NAMALWA (cell line): ENCODE results near the gene GRM6.

ENCODE experiments used
- DNase-seq: peaks from one replicate; pipeline ENCODE4 v3.0.0-alpha.2; 2015; ENCODE audit warnings: low spot score

GRM6 gene

DNA sequence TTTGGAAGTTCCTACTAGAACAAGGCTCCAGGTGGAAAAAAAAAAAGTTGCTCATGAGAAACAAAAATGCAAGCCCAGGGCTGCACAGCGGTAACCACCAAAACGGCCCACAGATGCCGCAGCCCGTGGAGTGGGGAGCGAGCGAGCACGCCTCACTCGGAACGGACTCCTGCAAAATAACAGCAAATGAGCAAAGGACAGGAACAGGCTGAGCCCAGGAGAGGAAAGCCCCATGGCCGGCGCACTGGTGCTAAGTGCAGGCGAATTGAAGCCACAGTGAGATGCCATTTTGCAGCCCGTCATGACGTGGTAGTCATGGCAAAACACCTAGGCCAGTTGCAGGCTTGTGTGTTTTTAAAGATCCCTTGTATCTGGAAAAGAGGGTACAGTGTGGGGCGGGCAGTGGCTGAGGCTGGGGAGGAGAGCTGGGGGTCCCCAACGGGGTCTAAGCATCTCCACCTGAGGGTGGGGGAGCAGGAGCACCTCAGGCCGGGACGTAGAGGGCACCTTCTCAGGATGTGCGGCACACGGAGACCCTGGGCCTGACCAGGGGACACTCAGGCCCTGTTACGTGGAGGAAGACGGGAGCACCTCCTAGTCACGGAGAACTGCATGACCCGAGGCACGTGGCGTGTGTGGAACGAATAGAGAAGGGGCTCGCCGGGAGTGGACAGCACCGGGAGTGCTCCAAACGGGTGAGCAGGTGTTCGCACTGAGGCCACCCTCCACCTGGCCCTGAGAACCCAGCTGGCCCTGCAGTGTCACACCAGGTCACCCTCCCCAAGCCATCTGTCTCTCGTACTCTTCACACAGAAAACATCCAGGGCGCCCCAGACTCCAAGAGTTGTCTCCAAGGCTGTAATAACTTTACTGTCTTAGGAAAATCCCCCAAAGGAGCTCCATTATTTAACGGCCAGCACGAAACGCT, 10.7 kb downstream of the GRM6 start:
- no peak for DNase-seq

DNA sequence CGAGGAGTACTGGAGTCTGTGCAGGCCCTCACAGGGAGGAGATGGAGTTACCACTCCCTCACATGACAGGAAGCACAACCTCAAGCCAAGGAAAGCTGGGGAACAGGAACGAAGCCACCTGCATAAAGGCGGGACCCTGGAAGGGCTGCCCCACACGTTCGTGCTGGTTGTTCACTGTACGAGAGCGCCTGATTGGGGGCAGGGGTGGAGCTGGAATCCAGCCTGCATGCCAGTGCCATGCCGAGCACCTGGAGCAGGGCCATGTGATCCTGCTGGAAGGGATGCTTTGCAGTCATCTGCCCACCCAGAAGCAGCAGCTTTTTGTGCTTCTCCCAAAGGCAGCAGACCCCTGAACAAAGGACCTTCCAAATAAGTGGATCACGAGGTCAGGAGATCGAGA, 11.4 kb downstream of the GRM6 start:
- DNase-seq: no peak

DNA sequence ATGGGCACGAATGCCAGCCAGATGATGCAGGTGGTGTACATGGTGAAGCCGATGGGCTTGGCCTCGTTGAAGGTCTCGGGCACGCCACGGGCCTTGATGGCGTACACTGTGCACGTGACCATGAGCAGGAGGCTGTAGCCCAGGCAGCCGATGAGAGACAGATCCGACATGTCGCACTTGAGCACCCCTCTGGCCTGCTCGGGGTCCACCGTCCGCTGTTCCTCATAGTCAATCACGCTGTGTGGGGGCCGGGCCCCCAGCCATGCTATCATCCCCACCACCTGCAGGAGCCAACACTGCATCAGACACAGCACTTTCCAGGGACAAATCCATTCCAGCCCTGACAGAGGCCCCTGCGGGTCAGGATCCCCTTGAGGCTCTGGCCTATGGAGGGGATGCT, 12.2 kb downstream of the GRM6 start:
- no peak for DNase-seq

DNA sequence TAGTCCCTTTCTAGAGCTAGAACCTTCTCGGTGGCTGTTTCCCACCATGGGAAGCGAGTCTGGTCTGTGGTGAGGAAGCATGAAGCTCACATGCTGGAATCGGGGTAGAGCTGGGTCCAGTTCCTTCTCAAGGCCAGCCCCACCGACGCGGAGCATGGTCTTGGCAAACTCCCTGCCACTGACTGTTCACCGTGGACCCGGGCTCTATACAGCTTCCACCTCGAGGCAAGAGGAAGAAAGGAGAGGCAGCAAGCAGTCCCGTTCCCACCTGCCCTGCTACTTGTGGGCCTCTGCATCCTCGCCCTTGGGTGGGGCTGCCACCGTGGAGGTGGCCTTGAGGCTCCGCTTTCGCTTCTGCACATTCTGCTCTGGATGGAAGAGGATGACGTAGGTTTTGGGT, 13.7 kb downstream of the GRM6 start:
- DNase-seq: no peak

DNA sequence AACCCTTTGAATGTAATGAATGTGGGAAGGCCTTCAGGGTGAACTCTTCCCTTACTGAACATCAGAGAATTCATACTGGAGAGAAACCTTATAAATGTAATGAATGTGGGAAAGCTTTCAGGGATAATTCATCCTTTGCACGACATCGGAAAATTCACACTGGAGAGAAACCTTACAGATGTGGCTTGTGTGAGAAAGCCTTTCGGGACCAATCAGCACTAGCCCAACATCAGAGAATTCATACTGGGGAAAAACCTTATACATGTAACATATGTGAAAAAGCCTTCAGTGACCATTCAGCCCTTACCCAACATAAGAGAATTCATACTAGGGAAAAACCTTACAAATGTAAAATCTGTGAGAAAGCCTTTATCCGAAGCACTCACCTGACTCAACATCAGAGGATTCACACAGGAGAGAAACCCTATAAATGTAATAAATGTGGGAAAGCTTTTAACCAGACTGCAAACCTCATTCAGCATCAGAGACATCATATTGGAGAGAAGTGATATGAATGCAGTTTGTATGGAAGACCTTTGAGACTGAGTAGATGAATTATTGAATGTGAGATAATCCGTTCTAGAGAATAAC, 29.6 kb downstream of the GRM6 start:
- DNase-seq: no peak

DNA sequence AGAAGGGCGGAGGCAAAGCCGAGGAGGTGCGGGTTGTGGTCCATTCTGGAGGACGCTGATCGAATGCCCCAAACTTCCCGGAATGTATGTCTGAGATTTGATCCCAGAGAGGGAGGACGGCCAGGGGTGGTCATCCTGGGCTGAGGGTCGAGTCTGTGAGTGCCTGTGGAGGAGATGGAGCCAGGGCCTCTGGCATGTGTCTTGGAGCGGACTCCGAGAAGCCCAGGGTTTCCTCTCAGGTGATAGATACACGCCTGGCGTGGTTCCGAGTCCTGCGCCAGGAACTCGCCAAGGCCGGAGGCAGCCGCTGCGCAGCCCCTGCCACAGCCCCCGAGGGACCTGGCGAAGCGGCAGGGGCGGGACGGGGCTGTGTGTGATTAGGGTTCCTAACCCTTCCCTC, 53.8 kb downstream of the GRM6 start:
- DNase-seq: no peak

DNA sequence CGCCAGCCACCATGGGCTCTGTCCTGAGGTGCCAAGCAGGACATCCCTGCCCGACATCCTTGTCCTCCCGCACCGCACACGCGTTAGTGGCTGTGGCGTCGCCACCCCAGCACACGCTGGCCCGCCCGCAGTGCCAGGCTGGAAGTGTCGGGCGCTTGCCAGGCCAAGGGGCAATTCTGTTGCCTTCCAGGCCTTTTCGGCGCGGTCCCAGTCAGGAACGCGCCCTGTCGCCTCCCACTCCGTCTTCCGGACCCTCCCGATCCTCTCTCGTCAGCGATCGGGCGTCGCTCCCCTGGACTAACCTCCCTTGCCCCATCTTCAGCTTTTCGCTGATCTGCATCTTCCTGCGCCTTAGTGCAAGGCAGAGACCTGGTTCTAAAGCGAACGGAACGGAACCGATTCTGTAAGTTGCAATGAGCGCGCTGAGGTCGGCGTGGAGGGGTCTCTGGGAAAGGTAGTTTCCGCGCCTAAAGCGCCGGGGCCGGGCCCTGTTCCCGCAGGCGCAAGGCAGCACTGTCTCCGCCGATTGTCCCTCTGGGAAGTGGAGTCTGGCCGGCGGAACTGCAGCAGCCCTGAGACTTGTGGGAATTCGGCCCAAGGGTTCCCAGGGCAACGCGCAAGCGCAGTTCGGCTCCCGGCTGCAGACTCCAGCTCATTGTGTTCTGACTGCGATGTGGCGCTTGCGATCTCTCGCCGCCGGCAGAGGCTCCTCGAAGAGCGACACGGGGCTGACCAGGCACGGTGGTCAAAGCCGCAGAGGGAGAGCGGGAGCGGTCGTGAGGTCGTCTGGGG, 54.4 kb downstream of the GRM6 start, which contains the start of gene ZNF454:
Gene ZNF454 (plus strand): TSS at position 630 of the 792 bp plus-strand sequence. CDS start 1,594 bp downstream, outside the sequence.
- no peak for DNase-seq

DNA sequence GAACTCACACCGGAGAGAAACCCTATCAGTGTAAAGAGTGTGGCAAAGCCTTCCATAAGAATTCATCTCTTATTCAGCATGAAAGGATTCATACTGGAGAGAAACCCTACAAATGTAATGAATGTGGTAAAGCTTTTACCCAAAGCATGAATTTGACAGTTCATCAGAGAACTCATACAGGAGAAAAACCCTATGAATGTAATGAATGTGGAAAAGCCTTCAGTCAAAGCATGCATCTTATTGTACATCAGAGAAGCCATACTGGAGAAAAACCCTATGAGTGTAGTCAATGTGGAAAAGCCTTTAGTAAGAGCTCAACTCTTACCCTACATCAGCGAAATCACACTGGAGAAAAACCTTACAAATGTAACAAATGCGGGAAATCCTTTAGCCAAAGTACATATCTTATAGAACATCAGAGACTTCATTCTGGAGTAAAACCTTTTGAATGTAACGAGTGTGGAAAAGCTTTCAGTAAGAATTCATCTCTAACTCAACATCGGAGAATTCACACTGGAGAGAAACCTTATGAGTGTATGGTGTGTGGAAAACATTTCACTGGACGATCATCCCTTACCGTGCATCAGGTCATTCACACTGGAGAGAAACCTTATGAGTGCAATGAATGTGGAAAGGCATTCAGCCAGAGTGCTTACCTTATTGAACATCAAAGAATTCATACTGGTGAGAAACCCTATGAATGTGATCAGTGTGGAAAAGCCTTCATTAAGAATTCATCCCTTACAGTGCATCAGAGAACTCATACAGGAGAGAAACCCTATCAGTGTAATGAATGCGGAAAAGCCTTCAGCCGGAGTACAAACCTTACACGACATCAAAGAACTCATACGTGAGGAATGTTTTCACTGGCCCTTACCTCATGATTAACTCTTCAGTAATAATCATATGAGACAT, 63.0 kb downstream of the GRM6 start:
- DNase-seq: no peak
